Measurements from ENCODE around the gene NAA10.

NAA10 gene

GRCh38 chrX:153906126-153906917 is 28.5 kb downstream of the NAA10 start:
- no peaks in the 10 kb centered on the region for H3K27me3 ChIP-seq (ENCODE audit: control insufficient read depth, insufficient read depth, low read length)
- H3K36me3 ChIP-seq (ENCODE audit: control insufficient read depth, insufficient read depth, low read length) = no peaks in the 10 kb centered on the region
- no peak overlapping the region for H3K9ac ChIP-seq (ENCODE audit: low read depth, low read length)

DNA sequence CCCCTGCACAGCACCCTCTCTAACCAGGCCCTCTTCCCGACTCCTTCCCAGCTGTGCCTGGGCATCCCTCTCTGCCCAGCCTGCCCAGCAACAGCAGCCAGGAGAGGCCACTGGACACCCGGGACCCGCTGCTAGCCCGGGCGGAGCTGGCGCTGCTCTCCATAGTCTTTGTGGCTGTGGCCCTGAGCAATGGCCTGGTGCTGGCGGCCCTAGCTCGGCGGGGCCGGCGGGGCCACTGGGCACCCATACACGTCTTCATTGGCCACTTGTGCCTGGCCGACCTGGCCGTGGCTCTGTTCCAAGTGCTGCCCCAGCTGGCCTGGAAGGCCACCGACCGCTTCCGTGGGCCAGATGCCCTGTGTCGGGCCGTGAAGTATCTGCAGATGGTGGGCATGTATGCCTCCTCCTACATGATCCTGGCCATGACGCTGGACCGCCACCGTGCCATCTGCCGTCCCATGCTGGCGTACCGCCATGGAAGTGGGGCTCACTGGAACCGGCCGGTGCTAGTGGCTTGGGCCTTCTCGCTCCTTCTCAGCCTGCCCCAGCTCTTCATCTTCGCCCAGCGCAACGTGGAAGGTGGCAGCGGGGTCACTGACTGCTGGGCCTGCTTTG is 29.2 kb downstream of the NAA10 start:
- Histone ChIP-seq H3K36me3 (ENCODE audit: control insufficient read depth, insufficient read depth, low read length) (no peaks in the 10 kb centered on the region), H3K9ac (ENCODE audit: low read depth, low read length) (no peak overlapping the region), H3K9me3 (ENCODE audit: control insufficient read depth, insufficient read depth, low read length) (peaks cover 26% of the 10 kb centered on the region), H3K4me1 (ENCODE audit: control insufficient read depth, insufficient read depth, low read length) (no peaks in the 10 kb centered on the region), H3K27me3 (ENCODE audit: control insufficient read depth, insufficient read depth, low read length) (no peaks in the 10 kb centered on the region), H3K27ac (ENCODE audit: low read depth, low read length) (no peak overlapping the region), H3K4me3 (ENCODE audit: low read depth, low read length) (no peak overlapping the region)

More at GRCh38 chrX:153906126-153906917, 28.5 kb downstream of the NAA10 start:
- H3K9me3 ChIP-seq (ENCODE audit: control insufficient read depth, insufficient read depth, low read length) = peaks cover 29% of the 10 kb centered on the region
- no peaks in the 10 kb centered on the region for H3K4me1 ChIP-seq (ENCODE audit: control insufficient read depth, insufficient read depth, low read length)
- no peak overlapping the region for H3K27ac ChIP-seq (ENCODE audit: low read depth, low read length)
- no peak overlapping the region for H3K4me3 ChIP-seq (ENCODE audit: low read depth, low read length)

GRCh38 chrX:153903991-153904957 is 30.6 kb downstream of the NAA10 start, which contains the start of gene AVPR2:
TSS of gene AVPR2 (plus strand) at chrX:153904673. CDS start at chrX:153905146, 473 bp downstream.
- H3K9ac ChIP-seq (ENCODE audit: low read depth, low read length) = no peak within 1 kb of the TSS
- H3K9me3 ChIP-seq (ENCODE audit: control insufficient read depth, insufficient read depth, low read length) = peaks cover 26% of the 10 kb centered on the region
- no peaks in the 10 kb centered on the region for H3K4me1 ChIP-seq (ENCODE audit: control insufficient read depth, insufficient read depth, low read length)
- H3K36me3 ChIP-seq (ENCODE audit: control insufficient read depth, insufficient read depth, low read length) = no peaks in the 10 kb centered on the region
- H3K27me3 ChIP-seq (ENCODE audit: control insufficient read depth, insufficient read depth, low read length) = no peaks in the 10 kb centered on the region
- no peak within 1 kb of the TSS for H3K27ac ChIP-seq (ENCODE audit: low read depth, low read length)
- H3K4me3 ChIP-seq (ENCODE audit: low read depth, low read length) = no peak within 1 kb of the TSS

GRCh38 chrX:153903238-153903980 is 31.4 kb downstream of the NAA10 start:
- Histone ChIP-seq H3K4me1 (ENCODE audit: control insufficient read depth, insufficient read depth, low read length) (no peaks in the 10 kb centered on the region), H3K9me3 (ENCODE audit: control insufficient read depth, insufficient read depth, low read length) (peaks cover 21% of the 10 kb centered on the region), H3K27ac (ENCODE audit: low read depth, low read length) (no peak overlapping the region), H3K9ac (ENCODE audit: low read depth, low read length) (no peak overlapping the region), H3K27me3 (ENCODE audit: control insufficient read depth, insufficient read depth, low read length) (no peaks in the 10 kb centered on the region), H3K4me3 (ENCODE audit: low read depth, low read length) (no peak overlapping the region), H3K36me3 (ENCODE audit: control insufficient read depth, insufficient read depth, low read length) (no peaks in the 10 kb centered on the region)

- H3K36me3 ChIP-seq (ENCODE audit: control insufficient read depth, insufficient read depth, low read length) = no peaks in the 10 kb centered on the region
- H3K4me1 ChIP-seq (ENCODE audit: control insufficient read depth, insufficient read depth, low read length) = no peaks in the 10 kb centered on the region
- H3K27ac ChIP-seq (ENCODE audit: low read depth, low read length) = no peak overlapping the region
- H3K27me3 ChIP-seq (ENCODE audit: control insufficient read depth, insufficient read depth, low read length) = no peaks in the 10 kb centered on the region
- no peak overlapping the region for H3K9ac ChIP-seq (ENCODE audit: low read depth, low read length)
- H3K4me3 ChIP-seq (ENCODE audit: low read depth, low read length) = no peak overlapping the region
- peaks cover 30% of the 10 kb centered on the region for H3K9me3 ChIP-seq (ENCODE audit: control insufficient read depth, insufficient read depth, low read length)
Observed at GRCh38 chrX:153902385-153902784, 32.5 kb downstream of the NAA10 start.

GRCh38 chrX:153901753-153902140 is 33.1 kb downstream of the NAA10 start:
- H3K4me1 ChIP-seq (ENCODE audit: control insufficient read depth, insufficient read depth, low read length) = no peaks in the 10 kb centered on the region
- H3K9me3 ChIP-seq (ENCODE audit: control insufficient read depth, insufficient read depth, low read length) = peaks cover 30% of the 10 kb centered on the region
- no peak overlapping the region for H3K4me3 ChIP-seq (ENCODE audit: low read depth, low read length)
- H3K27me3 ChIP-seq (ENCODE audit: control insufficient read depth, insufficient read depth, low read length) = no peaks in the 10 kb centered on the region
- H3K27ac ChIP-seq (ENCODE audit: low read depth, low read length) = no peak overlapping the region
- no peaks in the 10 kb centered on the region for H3K36me3 ChIP-seq (ENCODE audit: control insufficient read depth, insufficient read depth, low read length)
- no peak overlapping the region for H3K9ac ChIP-seq (ENCODE audit: low read depth, low read length)

DNA sequence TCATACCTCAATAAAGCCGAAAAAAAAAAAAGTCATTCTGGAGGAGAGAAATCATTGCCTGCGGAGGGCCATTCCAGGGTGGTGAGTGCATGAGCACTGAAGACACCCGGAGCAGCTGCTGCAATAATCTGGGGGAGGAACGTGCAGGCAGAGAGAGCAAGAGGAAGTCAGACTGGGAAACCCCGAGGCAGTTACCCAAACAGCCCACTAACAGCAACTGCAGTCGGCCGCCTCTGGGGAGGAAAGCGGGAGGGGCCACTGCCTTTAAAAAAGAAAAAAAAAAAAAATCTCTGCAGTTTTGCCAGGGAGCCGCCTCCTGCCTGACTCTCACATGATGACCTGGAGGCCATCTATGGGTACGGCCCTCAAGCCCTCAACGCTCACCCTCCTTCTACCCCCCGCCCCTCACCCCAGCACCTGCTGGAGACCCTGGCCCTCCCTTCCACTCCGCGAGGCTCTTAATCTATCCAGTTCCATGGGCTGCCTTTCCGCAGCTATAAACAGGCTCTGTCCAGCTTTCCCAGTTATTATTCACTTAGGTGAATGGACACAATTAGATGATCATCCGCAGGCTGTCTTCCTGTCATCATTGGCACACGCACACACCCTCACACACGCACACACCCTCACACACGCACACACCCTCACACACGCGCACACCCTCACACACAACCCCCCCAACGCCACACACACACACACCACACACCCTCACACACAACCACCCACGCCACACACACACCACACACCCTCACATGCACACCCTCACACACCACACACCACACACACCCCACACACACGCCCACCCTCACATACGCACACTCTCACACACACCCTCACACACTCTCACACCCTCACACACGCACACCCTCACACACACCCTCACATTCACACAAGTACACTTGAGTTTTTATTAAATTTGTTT is 33.7 kb downstream of the NAA10 start:
- H3K36me3 ChIP-seq (ENCODE audit: control insufficient read depth, insufficient read depth, low read length) = no peaks in the 10 kb centered on the region

DNA sequence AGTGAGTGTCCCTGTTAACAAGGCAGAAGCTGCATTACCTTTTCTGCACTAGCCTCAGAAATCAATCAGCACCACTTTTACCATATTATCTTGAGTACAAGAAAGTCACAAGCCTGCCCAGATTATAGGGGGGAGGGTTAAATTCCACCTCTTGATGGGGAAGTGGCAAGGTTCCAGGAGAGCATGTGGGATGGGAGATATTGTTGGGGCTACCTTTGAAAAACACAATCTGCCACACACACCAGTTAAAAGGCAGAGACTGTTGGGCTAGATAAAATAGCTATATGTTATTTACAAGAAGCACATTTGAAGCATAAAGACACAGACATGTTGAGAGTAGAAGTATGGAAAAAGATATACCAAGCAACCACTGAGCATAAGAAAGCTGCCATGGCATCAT is 36.9 kb downstream of the NAA10 start:
- H3K36me3 ChIP-seq (ENCODE audit: control insufficient read depth, insufficient read depth, low read length) = no peaks in the 10 kb centered on the region
- no peak overlapping the region for H3K27ac ChIP-seq (ENCODE audit: low read depth, low read length)
- no peak overlapping the region for H3K4me3 ChIP-seq (ENCODE audit: low read depth, low read length)
- peaks cover 21% of the 10 kb centered on the region for H3K9me3 ChIP-seq (ENCODE audit: control insufficient read depth, insufficient read depth, low read length)
- H3K27me3 ChIP-seq (ENCODE audit: control insufficient read depth, insufficient read depth, low read length) = no peaks in the 10 kb centered on the region
- no peaks in the 10 kb centered on the region for H3K4me1 ChIP-seq (ENCODE audit: control insufficient read depth, insufficient read depth, low read length)
- no peak overlapping the region for H3K9ac ChIP-seq (ENCODE audit: low read depth, low read length)

More for the DNA sequence above, 33.7 kb downstream of the NAA10 start:
- Histone ChIP-seq H3K9ac (ENCODE audit: low read depth, low read length) (no peak overlapping the region), H3K4me3 (ENCODE audit: low read depth, low read length) (no peak overlapping the region), H3K4me1 (ENCODE audit: control insufficient read depth, insufficient read depth, low read length) (no peaks in the 10 kb centered on the region), H3K9me3 (ENCODE audit: control insufficient read depth, insufficient read depth, low read length) (peaks cover 28% of the 10 kb centered on the region), H3K27ac (ENCODE audit: low read depth, low read length) (no peak overlapping the region), H3K27me3 (ENCODE audit: control insufficient read depth, insufficient read depth, low read length) (no peaks in the 10 kb centered on the region)

DNA sequence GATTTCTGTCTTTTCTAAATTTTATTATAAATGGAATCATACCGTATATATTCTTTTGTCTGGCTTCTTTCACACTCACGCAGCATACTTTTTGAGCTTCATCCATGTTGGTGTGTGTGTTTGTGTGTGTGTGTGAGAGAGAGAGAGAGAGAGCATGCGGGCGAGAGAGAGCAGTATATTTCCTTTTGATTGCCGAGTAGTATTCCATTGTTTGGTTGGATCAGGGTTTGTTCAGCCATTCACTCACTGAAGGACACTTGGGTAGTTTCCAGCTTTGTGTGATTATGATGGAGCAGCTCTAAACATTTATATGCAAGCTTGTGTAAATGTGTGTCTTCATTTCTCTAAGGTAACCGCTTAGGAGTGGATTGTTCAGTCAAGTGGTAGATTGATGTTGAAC is 45.7 kb downstream of the NAA10 start:
- no peaks in the 10 kb centered on the region for H3K36me3 ChIP-seq (ENCODE audit: control insufficient read depth, insufficient read depth, low read length)
- H3K9ac ChIP-seq (ENCODE audit: low read depth, low read length) = no peak overlapping the region
- no peak overlapping the region for H3K4me3 ChIP-seq (ENCODE audit: low read depth, low read length)
- peaks cover 19% of the 10 kb centered on the region for H3K27me3 ChIP-seq (ENCODE audit: control insufficient read depth, insufficient read depth, low read length)
- peaks cover 40% of the 10 kb centered on the region for H3K9me3 ChIP-seq (ENCODE audit: control insufficient read depth, insufficient read depth, low read length)
- no peak overlapping the region for H3K27ac ChIP-seq (ENCODE audit: low read depth, low read length)
- peaks cover 7% of the 10 kb centered on the region; the same call in 1 of the 2 replicates for H3K4me1 ChIP-seq (ENCODE audit: control insufficient read depth, insufficient read depth, low read length)

Data from HUES48 (cell line).